ENCODE results near the gene SLX4IP.

SLX4IP gene

GRCh38 chr20:10665027-10665561 is 230.0 kb downstream of the SLX4IP start:
- Histone ChIP-seq H3K36me3 (ENCODE audit: control insufficient read depth, insufficient read depth, low read length) (peaks cover 40% of the 10 kb centered on the region), H3K27ac (ENCODE audit: insufficient read depth, low read depth, low read length, poor library complexity, severe bottlenecking) (no peak overlapping the region), H3K27me3 (ENCODE audit: control insufficient read depth, insufficient read depth, low read length, poor library complexity, severe bottlenecking) (no peaks in the 10 kb centered on the region), H3K4me3 (ENCODE audit: insufficient read depth, low read depth, low read length) (no peak overlapping the region), H3K9me3 (ENCODE audit: control insufficient read depth, low read length) (no peaks in the 10 kb centered on the region), H3K4me1 (ENCODE audit: control insufficient read depth, insufficient read depth, low read length) (peaks cover 63% of the 10 kb centered on the region)
- WGBS, 2 experiments = 60 to 61% methylated on average over 7 of the region's 7 CpGs

GRCh38 chr20:10665791-10666190 is 230.7 kb downstream of the SLX4IP start:
- no peak overlapping the region for H3K27ac ChIP-seq (ENCODE audit: insufficient read depth, low read depth, low read length, poor library complexity, severe bottlenecking)
- 52 to 56% methylated on average over 6 of the region's 6 CpGs for WGBS, 2 experiments

GRCh38 chr20:10666221-10667076 is 231.3 kb downstream of the SLX4IP start:
- Histone ChIP-seq H3K27me3 (ENCODE audit: control insufficient read depth, insufficient read depth, low read length, poor library complexity, severe bottlenecking) (no peaks in the 10 kb centered on the region), H3K4me3 (ENCODE audit: insufficient read depth, low read depth, low read length) (peak overlapping the region; percentile 10), H3K9me3 (ENCODE audit: control insufficient read depth, low read length) (no peaks in the 10 kb centered on the region), H3K36me3 (ENCODE audit: control insufficient read depth, insufficient read depth, low read length) (peaks cover 26% of the 10 kb centered on the region), H3K4me1 (ENCODE audit: control insufficient read depth, insufficient read depth, low read length) (peaks cover 65% of the 10 kb centered on the region), H3K27ac (ENCODE audit: insufficient read depth, low read depth, low read length, poor library complexity, severe bottlenecking) (peak overlapping the region; percentile 61)
- WGBS, 2 experiments = 86 to 87% methylated on average over 7 of the region's 7 CpGs

More at GRCh38 chr20:10665791-10666190, 230.7 kb downstream of the SLX4IP start:
- Histone ChIP-seq H3K36me3 (ENCODE audit: control insufficient read depth, insufficient read depth, low read length) (peaks cover 33% of the 10 kb centered on the region), H3K4me1 (ENCODE audit: control insufficient read depth, insufficient read depth, low read length) (peaks cover 65% of the 10 kb centered on the region), H3K9me3 (ENCODE audit: control insufficient read depth, low read length) (no peaks in the 10 kb centered on the region), H3K4me3 (ENCODE audit: insufficient read depth, low read depth, low read length) (peak overlapping the region; percentile 22), H3K27me3 (ENCODE audit: control insufficient read depth, insufficient read depth, low read length, poor library complexity, severe bottlenecking) (no peaks in the 10 kb centered on the region)

- Histone ChIP-seq H3K4me1 (ENCODE audit: control insufficient read depth, insufficient read depth, low read length) (peaks cover 65% of the 10 kb centered on the region), H3K36me3 (ENCODE audit: control insufficient read depth, insufficient read depth, low read length) (peaks cover 20% of the 10 kb centered on the region)
Observed at GRCh38 chr20:10667077-10667401, 231.9 kb downstream of the SLX4IP start.

GRCh38 chr20:10667560-10668167 is 232.6 kb downstream of the SLX4IP start:
- Histone ChIP-seq H3K4me1 (ENCODE audit: control insufficient read depth, insufficient read depth, low read length) (peaks cover 65% of the 10 kb centered on the region), H3K27ac (ENCODE audit: insufficient read depth, low read depth, low read length, poor library complexity, severe bottlenecking) (peak overlapping the region; percentile 61), H3K36me3 (ENCODE audit: control insufficient read depth, insufficient read depth, low read length) (peaks cover 19% of the 10 kb centered on the region), H3K27me3 (ENCODE audit: control insufficient read depth, insufficient read depth, low read length, poor library complexity, severe bottlenecking) (no peaks in the 10 kb centered on the region), H3K9me3 (ENCODE audit: control insufficient read depth, low read length) (no peaks in the 10 kb centered on the region), H3K4me3 (ENCODE audit: insufficient read depth, low read depth, low read length) (peak overlapping the region; percentile 8)
- WGBS, 2 experiments = 42 to 60% methylated on average over 6 of the region's 6 CpGs

More at GRCh38 chr20:10667077-10667401, 231.9 kb downstream of the SLX4IP start:
- peak overlapping the region; percentile 61 for H3K27ac ChIP-seq (ENCODE audit: insufficient read depth, low read depth, low read length, poor library complexity, severe bottlenecking)
- H3K9me3 ChIP-seq (ENCODE audit: control insufficient read depth, low read length) = no peaks in the 10 kb centered on the region
- no peaks in the 10 kb centered on the region for H3K27me3 ChIP-seq (ENCODE audit: control insufficient read depth, insufficient read depth, low read length, poor library complexity, severe bottlenecking)
- WGBS, 2 experiments = 82 to 88% methylated on average over 21 of the region's 21 CpGs
- H3K4me3 ChIP-seq (ENCODE audit: insufficient read depth, low read depth, low read length) = peak overlapping the region; percentile 8

GRCh38 chr20:10668677-10669368 is 233.7 kb downstream of the SLX4IP start:
- peaks cover 8% of the 10 kb centered on the region for H3K36me3 ChIP-seq (ENCODE audit: control insufficient read depth, insufficient read depth, low read length)
- no peaks in the 10 kb centered on the region for H3K27me3 ChIP-seq (ENCODE audit: control insufficient read depth, insufficient read depth, low read length, poor library complexity, severe bottlenecking)
- H3K4me1 ChIP-seq (ENCODE audit: control insufficient read depth, insufficient read depth, low read length) = peaks cover 65% of the 10 kb centered on the region
- H3K9me3 ChIP-seq (ENCODE audit: control insufficient read depth, low read length) = no peaks in the 10 kb centered on the region
- whole genome bisulfite sequencing, 2 experiments = 85% methylated on average over 4 to 7 of the region's 7 CpGs
- H3K4me3 ChIP-seq (ENCODE audit: insufficient read depth, low read depth, low read length) = peak overlapping the region; percentile 92
- no peak overlapping the region for H3K27ac ChIP-seq (ENCODE audit: insufficient read depth, low read depth, low read length, poor library complexity, severe bottlenecking)

- Histone ChIP-seq H3K9me3 (ENCODE audit: control insufficient read depth, low read length) (no peaks in the 10 kb centered on the region), H3K27ac (ENCODE audit: insufficient read depth, low read depth, low read length, poor library complexity, severe bottlenecking) (no peak overlapping the region), H3K36me3 (ENCODE audit: control insufficient read depth, insufficient read depth, low read length) (peaks cover 6% of the 10 kb centered on the region), H3K4me1 (ENCODE audit: control insufficient read depth, insufficient read depth, low read length) (peaks cover 54% of the 10 kb centered on the region), H3K4me3 (ENCODE audit: insufficient read depth, low read depth, low read length) (peak overlapping the region; percentile 92), H3K27me3 (ENCODE audit: control insufficient read depth, insufficient read depth, low read length, poor library complexity, severe bottlenecking) (no peaks in the 10 kb centered on the region)
- WGBS, 2 experiments = 66 to 72% methylated on average over 5 to 6 of the region's 6 CpGs
Observed at GRCh38 chr20:10669843-10670446, 234.8 kb downstream of the SLX4IP start.

- Histone ChIP-seq H3K27ac (ENCODE audit: insufficient read depth, low read depth, low read length, poor library complexity, severe bottlenecking) (no peak overlapping the region), H3K9me3 (ENCODE audit: control insufficient read depth, low read length) (no peaks in the 10 kb centered on the region), H3K4me1 (ENCODE audit: control insufficient read depth, insufficient read depth, low read length) (peaks cover 52% of the 10 kb centered on the region), H3K4me3 (ENCODE audit: insufficient read depth, low read depth, low read length) (peak overlapping the region; percentile 92), H3K27me3 (ENCODE audit: control insufficient read depth, insufficient read depth, low read length, poor library complexity, severe bottlenecking) (no peaks in the 10 kb centered on the region), H3K36me3 (ENCODE audit: control insufficient read depth, insufficient read depth, low read length) (peaks cover 6% of the 10 kb centered on the region)
- WGBS, 2 experiments = 38 to 44% methylated on average over 18 of the region's 18 CpGs
Observed at GRCh38 chr20:10670501-10671220, 235.6 kb downstream of the SLX4IP start.

- Histone ChIP-seq H3K27me3 (ENCODE audit: control insufficient read depth, insufficient read depth, low read length, poor library complexity, severe bottlenecking) (no peaks in the 10 kb centered on the region), H3K4me1 (ENCODE audit: control insufficient read depth, insufficient read depth, low read length) (peaks cover 45% of the 10 kb centered on the region), H3K27ac (ENCODE audit: insufficient read depth, low read depth, low read length, poor library complexity, severe bottlenecking) (no peak overlapping the region), H3K9me3 (ENCODE audit: control insufficient read depth, low read length) (no peaks in the 10 kb centered on the region), H3K36me3 (ENCODE audit: control insufficient read depth, insufficient read depth, low read length) (peaks cover 6% of the 10 kb centered on the region), H3K4me3 (ENCODE audit: insufficient read depth, low read depth, low read length) (peak overlapping the region; percentile 92)
- 4% methylated on average over 13 of the region's 13 CpGs for WGBS, 2 experiments
Observed at GRCh38 chr20:10671221-10671918, 236.3 kb downstream of the SLX4IP start.

Data from ectodermal cell (in vitro differentiated cells).